CD14-positive monocyte (primary cell): Measurements from ENCODE around the gene SHD. TPM values are rescaled to one million over a fixed set of nuclear protein-coding genes. Genes with fewer than 3 reads are reported as not detected.

Source experiments
- DNase-seq, 3 donors: peaks; one replicate each; pipeline ENCODE4 v3.0.0-alpha.2; 2011 to 2022
- H2AFZ ChIP-seq: 2 replicates; pipeline ENCODE4 v1.6.0; 2012; ENCODE audit warnings: mild to moderate bottlenecking, low read depth, low read length, inconsistent platforms; ENCODE audit not compliant: insufficient read depth, poor library complexity, severe bottlenecking
- H3K27ac ChIP-seq, 2 donors: 1 replicate in 1 of 2; 2 replicates in 1 of 2; pipeline ENCODE4 v1.5.1; 2012 to 2013; ENCODE audit warnings: low read length in 2 of 2, control low read depth in 1 of 2, inconsistent platforms in 1 of 2, low read depth in 1 of 2, mild to moderate bottlenecking in 1 of 2
- H3K27me3 ChIP-seq, 2 donors: one replicate each; pipeline versions ENCODE4 v1.6.0 to v1.6.1; 2011 to 2013; ENCODE audit warnings: low read length in 2 of 2; ENCODE audit not compliant: control insufficient read depth in 2 of 2, insufficient read depth in 2 of 2
- H3K36me3 ChIP-seq, 2 donors: replicated peaks in 1 of 2; 1 replicate in 1 of 2; 2 replicates in 1 of 2; pipeline versions ENCODE4 v1.5.1 to v1.6.1; 2012 to 2013; ENCODE audit warnings: low read length in 2 of 2, control low read depth in 1 of 2, inconsistent platforms in 1 of 2, mild to moderate bottlenecking in 1 of 2; ENCODE audit not compliant: insufficient read depth in 2 of 2, control insufficient read depth in 1 of 2
- H3K4me1 ChIP-seq, 2 donors: 1 replicate in 1 of 2; 2 replicates in 1 of 2; pipeline versions ENCODE4 v1.5.1 to v1.6.1; 2012 to 2013; ENCODE audit warnings: low read length in 2 of 2, control low read depth in 1 of 2, inconsistent platforms in 1 of 2, mild to moderate bottlenecking in 1 of 2, moderate library complexity in 1 of 2; ENCODE audit not compliant: insufficient read depth in 2 of 2, control insufficient read depth in 1 of 2
- H3K4me2 ChIP-seq: replicated peaks from 2 replicates; pipeline ENCODE3; 2012; ENCODE audit warnings: low read length, moderate library complexity, mild to moderate bottlenecking; ENCODE audit not compliant: poor library complexity, severe bottlenecking; ENCODE audit errors: extremely low read depth
- H3K4me3 ChIP-seq, 3 experiments: fragments of 200-600 bp in 1 of 3; sonication (generic) in 1 of 3; replicated peaks in 1 of 3; 1 replicate in 2 of 3; 2 replicates in 1 of 3; pipeline ENCODE4 v1.5.1; 2011 to 2013; ENCODE audit warnings: low read length in 3 of 3, mild to moderate bottlenecking in 3 of 3, control low read depth in 2 of 3, low read depth in 2 of 3, inconsistent platforms in 1 of 3, moderate library complexity in 1 of 3
- H3K79me2 ChIP-seq: 2 replicates; pipeline ENCODE4 v1.6.0; 2012; ENCODE audit warnings: mild to moderate bottlenecking, control low read depth, inconsistent platforms, low read length, moderate library complexity; ENCODE audit not compliant: insufficient read depth
- H3K9ac ChIP-seq: 2 replicates; pipeline ENCODE4 v1.6.0; 2017; ENCODE audit warnings: low read length, mild to moderate bottlenecking; ENCODE audit not compliant: insufficient read depth, poor library complexity, severe bottlenecking
- H3K9me3 ChIP-seq, 2 donors: replicated peaks in 1 of 2; 1 replicate in 1 of 2; 2 replicates in 1 of 2; pipeline versions ENCODE4 v1.5.1 to v1.6.1; 2012 to 2013; ENCODE audit warnings: low read length in 2 of 2, control low read depth in 1 of 2; ENCODE audit not compliant: control insufficient read depth in 1 of 2, insufficient read depth in 1 of 2
- H4K20me1 ChIP-seq: 2 replicates; pipeline ENCODE4 v1.6.0; 2012; ENCODE audit warnings: mild to moderate bottlenecking, low read length, control low read depth, moderate library complexity; ENCODE audit not compliant: insufficient read depth
- H3K27ac Mint-ChIP-seq, 7 donors: one replicate each; pipeline ENCODE4 v1.8.0; 2020; ENCODE audit warnings: mild to moderate bottlenecking in 7 of 7, mixed read lengths in 7 of 7, moderate library complexity in 6 of 7, inconsistent platforms in 2 of 7
- H3K27me3 Mint-ChIP-seq, 3 donors: one replicate each; pipeline ENCODE4 v1.8.0; 2021 to 2022; ENCODE audit warnings: low read depth in 3 of 3, mild to moderate bottlenecking in 3 of 3, mixed read lengths in 3 of 3, moderate library complexity in 3 of 3, inconsistent platforms in 1 of 3
- H3K36me3 Mint-ChIP-seq, 2 donors: one replicate each; pipeline ENCODE4 v1.8.0; 2020; ENCODE audit warnings: mixed read lengths in 2 of 2, inconsistent platforms in 1 of 2, mild to moderate bottlenecking in 1 of 2
- H3K4me1 Mint-ChIP-seq: one replicate; pipeline ENCODE4 v1.8.0; 2020; ENCODE audit warnings: mild to moderate bottlenecking, mixed read lengths
- H3K4me3 Mint-ChIP-seq, 2 donors: one replicate each; pipeline ENCODE4 v1.8.0; 2020; ENCODE audit warnings: mild to moderate bottlenecking in 2 of 2, mixed read lengths in 2 of 2, moderate library complexity in 1 of 2
- H3K9me3 Mint-ChIP-seq, 7 donors: one replicate each; pipeline ENCODE4 v1.8.0; 2020 to 2022; ENCODE audit warnings: mixed read lengths in 7 of 7, mild to moderate bottlenecking in 6 of 7, moderate library complexity in 6 of 7, inconsistent platforms in 2 of 7
- CTCF ChIP-seq: fragments of 200-600 bp; IDR thresholded peaks from one replicate; pipeline ENCODE4 v1.8.0; 2022; ENCODE audit warnings: antibody characterized with exemption, mild to moderate bottlenecking
- WGBS: methylation state at CpG from one replicate; pipeline ENCODE4 v1.1.5; 2013; ENCODE audit warnings: missing lambda C conversion rate; ENCODE audit not compliant: insufficient coverage; 5-methylcytosine and 5-hydroxymethylcytosine counted together
- intact Hi-C, 2 donors: fragments of 100-400 bp; cut with micrococcal nuclease; formaldehyde crosslinking; loops; one replicate each; pipeline versions ENCODE4 v1.15.0 to v1.15.1; 2023
- polyA plus RNA-seq, 3 donors: library from polyadenylated mRNA; depleted of rRNA in 1 of 3; unstranded in 2 of 3; stranded (reverse) in 1 of 3; fragments of 300-500 nt in 2 of 3; fragments of >200 nt in 1 of 3; fragmentation: Illumina TruSeq in 2 of 3; gene quantifications; 1 replicate in 2 of 3; 2 replicates in 1 of 3; pipeline ENCODE4 v1.2.3, GENCODE V29; 2012 to 2021

SHD gene
- polyA plus RNA-seq, 3 donors = not detected

GRCh38 chr19:4260613-4261191 lies 18.4 kb upstream of the SHD start:
- peak in 2 of 3 donors; percentile 14 to 25 for DNase-seq
- no peak for TF ChIP-seq CTCF
- Histone ChIP-seq H3K36me3 (peaks cover 57 to 81% of the 10 kb centered on the region in 2 donors), H3K9ac (no peak overlapping the region), H3K27me3 (no peaks in the 10 kb centered on the region), H3K9me3 (peaks cover 7 to 12% of the 10 kb centered on the region in 2 donors), H3K27ac (peak overlapping the region in 1 of 2 donors; percentile 58), H3K4me1 (peaks cover 5 to 7% of the 10 kb centered on the region in 2 donors), H3K4me3 (no peak overlapping the region), H3K4me2 (no peak overlapping the region), H3K79me2 (no peaks in the 10 kb centered on the region), H4K20me1 (no peaks in the 10 kb centered on the region), H2AFZ (no peak overlapping the region)
- whole genome bisulfite sequencing = 84% methylated on average over 5 of the region's 11 CpGs
- peaks cover 5 to 10% (median 7%) of the 10 kb centered on the region in 7 donors for H3K9me3 Mint-ChIP-seq
- peaks cover 9% of the 10 kb centered on the region for H3K4me1 Mint-ChIP-seq
- intact Hi-C loops = loop anchor here in 1 of 2 donors (10.0 kb wide), 1 partner anchor 264 kb away; no protein-coding TSS in a partner anchor
- H3K27ac Mint-ChIP-seq = peak overlapping the region in 2 of 7 donors; percentile 50 to 73
- no peak overlapping the region for H3K4me3 Mint-ChIP-seq
- H3K27me3 Mint-ChIP-seq = peaks cover 0 to 1% (median 0%) of the 10 kb centered on the region in 3 donors
- peaks cover 65 to 97% of the 10 kb centered on the region in 2 donors for H3K36me3 Mint-ChIP-seq

GRCh38 chr19:4264812-4265211 lies 14.3 kb upstream of the SHD start:
- Histone ChIP-seq H3K79me2 (no peaks in the 10 kb centered on the region), H4K20me1 (peaks cover 9% of the 10 kb centered on the region), H3K4me2 (no peak overlapping the region), H3K9ac (no peak overlapping the region), H3K9me3 (no peaks in the 10 kb centered on the region), H3K27ac (no peak overlapping the region), H3K4me1 (peaks cover 15 to 16% of the 10 kb centered on the region in 2 donors), H3K27me3 (no peaks in the 10 kb centered on the region), H3K36me3 (peaks cover 41 to 78% of the 10 kb centered on the region in 2 donors), H3K4me3 (no peak overlapping the region), H2AFZ (no peak overlapping the region)
- 82% methylated on average over 3 of the region's 4 CpGs for WGBS
- H3K27ac Mint-ChIP-seq = peak overlapping the region in 2 of 7 donors; percentile 42 to 60
- H3K9me3 Mint-ChIP-seq = peaks cover 0 to 3% (median 0%) of the 10 kb centered on the region in 7 donors
- H3K36me3 Mint-ChIP-seq = peaks cover 65 to 95% of the 10 kb centered on the region in 2 donors
- intact Hi-C loops = loop anchor here in 1 of 2 donors (5.0 to 10.0 kb wide), 2 partner anchors 87 to 260 kb away; no protein-coding TSS in a partner anchor
- DNase-seq = no peak
- H3K27me3 Mint-ChIP-seq = peaks cover 0 to 2% (median 1%) of the 10 kb centered on the region in 3 donors
- no peak for TF ChIP-seq CTCF
- no peak overlapping the region for H3K4me3 Mint-ChIP-seq
- H3K4me1 Mint-ChIP-seq = peaks cover 18% of the 10 kb centered on the region
